Right renal cortex interstitium (tissue), 3 donors: Measurements from ENCODE around the gene RTN4RL1. TPM values are rescaled to one million over a fixed set of nuclear protein-coding genes. Genes with fewer than 3 reads are reported as not detected.

Experiments used
- DNase-seq, 3 donors: peaks; one replicate each; pipeline ENCODE4 v3.0.0-alpha.2; 2013; ENCODE audit warnings: low read depth in 3 of 3, low spot score in 2 of 3
- polyA plus RNA-seq, 3 donors: library from polyadenylated mRNA; unstranded; fragments of 120-200 nt; gene quantifications; one replicate each; pipeline ENCODE4 v1.2.1, GENCODE V29; 2013; ENCODE audit not compliant: insufficient read length in 3 of 3

The RTN4RL1 gene
- 1 to 10 TPM in 2 of 3 donors, under 1 TPM in 1; 0.72 to 1.8 (median 1.3) TPM for polyA plus RNA-seq

GRCh38 chr17:2025220-2025621, at the start of gene RTN4RL1:
Gene RTN4RL1, minus strand, starts transcription at chr17:2025334. Its CDS starts 469 bp downstream, at chr17:2024865.
- no peak for DNase-seq

GRCh38 chr17:2074919-2075318, 49.8 kb upstream of the RTN4RL1 start:
- no peak for DNase-seq

GRCh38 chr17:2071455-2072281, 46.5 kb upstream of the RTN4RL1 start:
- no peak for DNase-seq

- DNase-seq: no peak
Measured at GRCh38 chr17:2071024-2071385, 45.9 kb upstream of the RTN4RL1 start.

GRCh38 chr17:2070241-2071023, 45.3 kb upstream of the RTN4RL1 start:
- no peak for DNase-seq

- DNase-seq: no peak
Measured at GRCh38 chr17:2068519-2069051, 43.5 kb upstream of the RTN4RL1 start.

GRCh38 chr17:2068031-2068518, 42.9 kb upstream of the RTN4RL1 start:
- DNase-seq: no peak

GRCh38 chr17:2067608-2068024, 42.5 kb upstream of the RTN4RL1 start:
- DNase-seq: no peak

GRCh38 chr17:2067048-2067561, 42.0 kb upstream of the RTN4RL1 start:
- DNase-seq: no peak

GRCh38 chr17:2065949-2066400, 40.8 kb upstream of the RTN4RL1 start:
- DNase-seq: no peak

GRCh38 chr17:2064980-2065785, 40.0 kb upstream of the RTN4RL1 start:
- no peak for DNase-seq

GRCh38 chr17:2064520-2064971, 39.4 kb upstream of the RTN4RL1 start:
- no peak for DNase-seq

GRCh38 chr17:2064147-2064489, 39.0 kb upstream of the RTN4RL1 start:
- DNase-seq: no peak

- no peak for DNase-seq
Measured at GRCh38 chr17:2063261-2064146, 38.4 kb upstream of the RTN4RL1 start.

GRCh38 chr17:2062571-2063183, 37.5 kb upstream of the RTN4RL1 start:
- DNase-seq: no peak

GRCh38 chr17:2061441-2061958, 36.4 kb upstream of the RTN4RL1 start:
- DNase-seq: no peak

- no peak for DNase-seq
Measured at GRCh38 chr17:2060681-2061440, 35.7 kb upstream of the RTN4RL1 start.

GRCh38 chr17:2060385-2060658, 35.2 kb upstream of the RTN4RL1 start:
- no peak for DNase-seq
